Heart left ventricle (tissue), 13 donors: ENCODE measurements around the gene LPO.

Experiments
- POLR2A ChIP-seq, 2 donors: fragments of 450-650 bp; IDR thresholded peaks; one replicate each; pipeline ENCODE4 v1.6.1; 2017; ENCODE audit warnings: antibody characterized with exemption in 2 of 2, mild to moderate bottlenecking in 2 of 2, moderate library complexity in 2 of 2
- TF ChIP-seq, protein P1 (sequence below), 12 donors: fragments of 200-600 bp; sonication (generic) in 4 of 12; IDR thresholded peaks; one replicate each; pipeline versions ENCODE4 v1.5.0 to v1.8.0; 2018 to 2022; ENCODE audit warnings: antibody characterized with exemption in 12 of 12, mild to moderate bottlenecking in 5 of 12
- donor health status: ischemic (EF 13 %, LVEDD 7.1; RV severe dilation, severe dysfunction).
- donor health status: DM: no; HTN: yes; CAD: no.
- donor health status: DM: no; HTN: no; CAD: no.
- donor health status: ischemic (EF 25% LVEDD 6.9; RV normal size, moderate dysfunction).
- donor health status: ischemic (EF 25% LVEDD 5.7; RV mildly dilated, moderate dysfunction).
- donor health status: ischemic (EF 35%, LVEDD 5.7; RV mildly dilated, moderate dysfunction).
- donor health status: nonischemic (EF 11% LVEDD 7.7; RV severe dilation, severe dysfunction).
- donor health status: DM: yes; HTN: yes; CAD: no.
- donor health status: PGD.
- donor health status: ischemic (EF 29% LVEDD 5.4; RV normal size, mild dysfunction).
- donor health status: nonischemic (EF 23%, LVEDD 6.1; RV moderate dilation, normal function).

DNA sequence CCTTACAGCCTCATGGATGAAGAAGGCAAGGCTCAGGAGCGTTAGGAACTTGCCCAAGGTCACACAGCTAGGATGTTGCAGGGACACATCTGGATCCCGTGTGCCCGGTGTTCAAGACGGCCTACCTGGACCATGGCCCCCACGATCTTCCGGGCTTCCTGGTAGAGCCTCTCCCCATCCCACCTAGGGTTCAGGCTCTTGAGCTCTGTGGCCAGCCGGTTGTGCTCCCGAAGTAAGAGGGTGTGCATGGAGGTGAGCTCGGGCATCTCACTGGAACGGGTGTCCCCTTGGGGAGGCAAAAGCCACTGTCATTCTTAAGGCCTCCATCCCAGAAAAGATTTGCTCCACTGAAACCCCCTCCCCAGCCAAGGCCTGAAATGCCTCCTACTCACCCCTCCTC is 37.0 kb downstream of the LPO start:
- TF ChIP-seq, protein P1, sequence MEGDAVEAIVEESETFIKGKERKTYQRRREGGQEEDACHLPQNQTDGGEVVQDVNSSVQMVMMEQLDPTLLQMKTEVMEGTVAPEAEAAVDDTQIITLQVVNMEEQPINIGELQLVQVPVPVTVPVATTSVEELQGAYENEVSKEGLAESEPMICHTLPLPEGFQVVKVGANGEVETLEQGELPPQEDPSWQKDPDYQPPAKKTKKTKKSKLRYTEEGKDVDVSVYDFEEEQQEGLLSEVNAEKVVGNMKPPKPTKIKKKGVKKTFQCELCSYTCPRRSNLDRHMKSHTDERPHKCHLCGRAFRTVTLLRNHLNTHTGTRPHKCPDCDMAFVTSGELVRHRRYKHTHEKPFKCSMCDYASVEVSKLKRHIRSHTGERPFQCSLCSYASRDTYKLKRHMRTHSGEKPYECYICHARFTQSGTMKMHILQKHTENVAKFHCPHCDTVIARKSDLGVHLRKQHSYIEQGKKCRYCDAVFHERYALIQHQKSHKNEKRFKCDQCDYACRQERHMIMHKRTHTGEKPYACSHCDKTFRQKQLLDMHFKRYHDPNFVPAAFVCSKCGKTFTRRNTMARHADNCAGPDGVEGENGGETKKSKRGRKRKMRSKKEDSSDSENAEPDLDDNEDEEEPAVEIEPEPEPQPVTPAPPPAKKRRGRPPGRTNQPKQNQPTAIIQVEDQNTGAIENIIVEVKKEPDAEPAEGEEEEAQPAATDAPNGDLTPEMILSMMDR (IDR thresholded peaks at IDR 0.05): no peak
- no peak for TF ChIP-seq POLR2A (IDR thresholded peaks at IDR 0.05)
